HG03066 (cell line): ENCODE data around the gene PHRF1.

ENCODE experiments used
- ATAC-seq: cut with Tn5 transposase; IDR thresholded peaks from one replicate; pipeline ENCODE4 v1.9.1; 2021; ENCODE audit warnings: low read depth; ENCODE audit not compliant: unreplicated experiment

PHRF1 gene

DNA sequence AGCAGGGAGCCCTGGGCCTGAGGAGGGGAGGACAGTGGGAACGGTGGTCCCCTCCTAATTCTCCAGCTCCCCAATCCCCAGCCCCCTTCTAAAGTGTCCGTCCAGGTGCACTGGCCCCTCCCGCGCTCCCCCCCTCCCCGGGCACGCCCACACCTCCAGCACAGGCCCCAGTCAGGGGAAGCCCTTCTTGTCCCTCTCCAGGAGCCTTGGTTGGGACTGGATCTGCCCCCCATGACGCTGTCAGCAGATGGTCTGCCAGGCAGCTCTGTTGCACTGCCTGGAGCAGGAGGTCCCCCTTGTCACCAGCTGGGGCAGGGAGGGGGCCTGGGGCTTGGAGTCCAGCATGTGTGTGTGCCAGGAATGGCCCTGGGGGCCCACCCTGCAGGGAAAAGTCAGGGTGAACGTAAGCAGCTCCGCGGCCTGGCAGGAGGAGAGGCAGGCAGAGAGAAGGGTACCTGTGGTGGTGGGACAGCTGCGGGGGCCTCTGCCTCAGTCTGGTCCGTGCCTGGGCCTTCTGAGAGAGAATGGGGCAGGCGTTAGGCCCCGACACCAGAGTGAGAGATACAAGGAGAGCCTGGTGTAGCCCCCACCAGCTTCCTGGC is 37.9 kb downstream of the PHRF1 start:
- ATAC-seq: no peak

DNA sequence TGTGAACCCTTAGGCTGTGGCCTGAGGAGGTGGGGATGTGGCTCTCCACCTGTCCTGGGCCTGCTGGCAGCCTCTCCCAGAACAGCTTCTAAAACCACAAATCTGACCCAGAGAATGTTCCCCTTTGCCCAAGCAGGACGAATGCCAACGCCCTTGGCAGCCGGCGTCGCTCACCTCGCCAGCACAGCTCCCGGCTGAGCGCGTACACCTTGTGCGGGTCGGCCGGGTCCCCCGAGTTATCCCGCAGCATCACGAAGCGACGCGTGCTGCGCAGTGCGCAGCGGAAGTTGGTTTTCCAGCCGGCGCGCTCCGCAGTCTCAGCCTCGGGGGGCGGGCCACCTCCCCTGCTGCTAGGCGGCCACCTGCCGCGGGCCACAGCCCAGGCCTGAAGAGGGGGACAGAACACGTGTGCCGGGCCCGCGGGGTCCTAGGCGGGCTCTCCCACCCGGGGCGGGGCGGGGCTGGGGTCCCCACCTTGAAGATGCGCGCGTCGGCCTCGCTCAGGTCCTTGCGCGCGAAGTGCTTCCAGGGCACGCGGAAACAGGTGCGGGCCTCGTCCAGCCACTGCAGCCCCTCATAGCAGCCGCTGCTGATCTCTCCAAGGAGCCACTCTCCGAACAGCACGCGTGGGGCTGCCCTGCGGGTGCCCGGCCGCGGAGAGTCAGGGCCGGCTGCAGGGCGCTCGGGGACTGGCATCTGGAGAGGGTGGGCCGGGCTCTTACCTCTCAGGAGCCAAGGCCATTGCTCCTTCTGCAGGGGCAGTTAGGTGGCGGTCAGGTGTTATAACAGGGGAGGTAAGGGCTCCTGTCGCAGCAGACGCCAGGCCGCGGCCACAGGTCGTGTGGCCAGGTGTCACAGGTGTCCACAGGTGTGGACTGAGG is 38.6 kb downstream of the PHRF1 start:
- peak; percentile 3 for ATAC-seq

DNA sequence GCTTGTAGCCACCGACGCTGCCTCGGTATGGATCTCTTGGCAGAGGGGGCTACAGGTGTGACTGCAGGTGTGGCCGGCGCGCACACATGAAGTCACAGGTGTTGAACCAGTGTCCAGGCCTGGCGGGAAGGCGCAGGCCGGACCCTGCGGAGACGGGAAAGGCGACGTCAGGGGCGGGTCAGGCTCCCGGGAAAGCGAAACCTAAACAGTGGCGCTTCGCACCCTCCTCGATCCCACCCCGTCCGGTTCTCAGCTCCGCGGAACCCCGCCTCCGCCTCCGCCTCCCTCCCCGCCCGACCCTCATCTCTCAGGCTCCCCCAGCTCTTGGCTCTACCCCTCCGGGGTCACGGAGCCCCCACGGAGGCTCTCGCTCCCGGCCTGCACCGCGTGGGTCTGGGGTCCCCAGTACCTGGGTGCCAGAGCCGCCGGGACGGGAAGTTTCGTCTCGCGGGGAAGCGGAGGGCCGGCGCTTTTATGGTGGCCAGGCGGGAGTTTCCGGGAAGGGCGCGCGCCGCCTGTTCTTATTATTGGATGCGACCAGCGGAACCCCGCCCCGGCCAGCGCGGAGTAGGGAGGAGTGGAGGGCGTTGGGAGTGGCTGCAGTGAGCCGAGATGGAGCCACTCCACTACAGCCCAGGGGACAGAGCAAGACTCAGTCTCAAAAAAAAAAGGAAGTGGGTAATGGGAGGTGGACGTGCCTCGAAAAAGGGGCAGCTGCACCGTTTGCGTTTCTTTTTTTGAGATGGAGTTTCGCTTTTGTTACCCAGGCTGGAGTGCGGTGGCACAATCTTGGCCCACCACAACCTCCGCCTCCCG is 39.4 kb downstream of the PHRF1 start, which contains the start of gene IRF7:
Gene IRF7, minus strand, starts transcription at position 447 of the 816 bp plus-strand sequence. CDS start 586 bp downstream, outside the sequence.
- ATAC-seq: peak; percentile 78

DNA sequence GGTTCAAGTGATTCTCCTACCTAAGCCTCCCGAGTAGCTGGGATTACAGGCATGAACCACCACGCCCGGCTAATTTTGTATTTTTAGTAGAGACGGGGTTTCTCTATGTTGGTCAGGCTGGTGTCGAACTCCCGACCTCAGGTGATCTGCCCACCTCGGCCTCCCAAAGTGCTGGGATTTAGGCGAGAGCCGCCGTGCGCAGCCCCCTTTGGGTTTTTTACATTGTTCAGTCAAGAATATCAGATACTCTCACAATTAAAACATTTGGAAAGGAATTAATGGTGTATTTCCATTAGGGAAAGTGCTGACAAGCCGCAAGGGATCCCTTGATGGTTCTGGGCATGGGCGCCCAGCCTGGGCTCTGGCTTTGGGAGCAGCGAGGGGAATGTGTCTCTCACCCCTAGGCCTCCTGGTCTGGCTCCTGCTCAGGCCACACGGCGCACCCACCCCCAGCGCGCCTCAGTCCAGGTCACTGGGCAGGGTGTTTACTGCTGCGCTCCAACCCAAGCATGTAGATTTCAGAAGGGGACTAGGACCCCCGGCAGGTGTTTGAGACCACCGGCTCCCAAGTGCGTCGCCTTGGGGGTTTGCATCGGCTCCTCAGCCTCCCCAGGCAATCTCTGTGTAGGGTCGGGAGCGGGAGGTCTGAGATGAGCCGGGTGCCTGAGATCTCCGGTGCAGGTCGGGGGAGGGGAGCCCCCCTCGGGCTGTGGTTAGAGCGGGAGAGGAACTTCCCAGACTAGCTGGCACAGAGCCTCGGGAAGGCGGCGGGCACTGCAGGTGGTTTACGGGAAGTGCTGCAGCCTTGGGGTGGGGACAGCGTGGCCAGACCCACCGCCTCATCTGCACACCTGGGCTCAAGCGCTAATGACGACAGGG is 40.3 kb downstream of the PHRF1 start:
- ATAC-seq: no peak

DNA sequence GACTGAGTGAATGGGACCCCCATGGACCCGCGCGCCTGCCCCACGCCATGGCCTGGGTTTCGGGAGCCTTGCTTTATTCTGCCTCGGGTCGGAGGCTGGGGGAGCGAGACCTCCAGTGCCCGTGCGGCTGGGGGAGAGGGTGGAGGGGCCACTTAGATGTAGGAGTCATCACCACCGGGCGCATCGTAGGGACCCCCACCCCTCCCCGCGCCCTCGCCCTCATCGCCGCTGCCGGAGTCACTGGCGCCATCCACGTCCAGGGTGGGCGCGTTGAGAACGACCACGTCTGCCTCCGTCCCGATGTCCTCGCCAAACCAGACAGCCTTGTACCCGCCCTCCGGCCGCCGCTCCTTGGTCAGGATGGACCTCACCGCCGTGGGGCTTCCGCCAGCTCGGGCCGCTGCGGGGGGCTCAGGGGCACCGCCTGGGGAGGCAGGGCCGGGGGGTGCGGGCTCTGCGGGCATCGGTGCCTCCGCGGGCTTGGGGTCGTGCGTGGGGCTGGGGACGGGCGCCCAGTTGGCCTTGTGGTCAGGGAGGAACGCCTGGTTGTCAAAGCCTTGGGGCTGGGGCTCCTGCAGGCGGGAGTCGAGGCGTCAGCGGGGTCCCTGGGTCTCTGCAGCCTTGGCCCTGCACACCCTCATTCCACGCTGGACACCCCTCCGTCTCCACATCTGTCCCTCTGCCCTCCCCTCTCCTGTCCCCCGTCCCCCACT is 41.1 kb downstream of the PHRF1 start:
- no peak for ATAC-seq

DNA sequence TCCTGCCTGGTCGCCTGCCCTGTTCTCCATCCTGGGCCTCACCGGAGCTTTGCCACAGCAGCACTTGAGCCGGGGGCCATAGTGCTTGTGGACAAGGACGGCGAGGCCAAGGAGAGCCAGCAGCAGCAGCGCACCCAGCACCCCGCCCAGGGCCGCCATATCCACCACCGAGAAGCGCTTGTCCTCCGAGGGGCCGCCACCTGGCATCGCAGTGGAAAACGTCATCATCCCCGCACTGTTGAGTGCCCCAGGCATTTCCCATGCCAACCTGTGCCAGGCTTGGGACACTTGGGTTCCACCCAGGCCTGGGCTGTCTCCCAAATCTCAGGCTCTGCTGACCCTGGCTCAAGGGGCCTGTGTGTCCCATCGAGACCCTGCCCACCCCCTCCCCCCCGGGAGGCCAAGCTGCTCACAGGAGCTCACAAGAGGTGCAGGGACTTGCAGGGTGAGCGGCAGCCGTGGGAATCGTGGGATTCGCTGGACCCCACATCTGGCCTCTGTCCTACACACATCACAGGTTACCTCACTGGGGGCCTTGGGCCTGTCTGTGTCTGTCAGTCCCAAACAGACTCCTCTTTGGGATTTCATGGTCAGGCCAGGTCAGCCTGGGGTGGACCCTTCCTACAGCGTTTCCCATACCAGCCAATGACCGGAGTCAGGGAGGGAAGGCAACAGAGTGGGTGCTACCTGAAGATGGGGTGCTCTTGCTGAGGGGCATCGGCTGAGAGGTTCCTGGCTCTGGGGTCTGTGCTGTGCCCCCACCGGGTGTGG is 41.8 kb downstream of the PHRF1 start:
- no peak for ATAC-seq

DNA sequence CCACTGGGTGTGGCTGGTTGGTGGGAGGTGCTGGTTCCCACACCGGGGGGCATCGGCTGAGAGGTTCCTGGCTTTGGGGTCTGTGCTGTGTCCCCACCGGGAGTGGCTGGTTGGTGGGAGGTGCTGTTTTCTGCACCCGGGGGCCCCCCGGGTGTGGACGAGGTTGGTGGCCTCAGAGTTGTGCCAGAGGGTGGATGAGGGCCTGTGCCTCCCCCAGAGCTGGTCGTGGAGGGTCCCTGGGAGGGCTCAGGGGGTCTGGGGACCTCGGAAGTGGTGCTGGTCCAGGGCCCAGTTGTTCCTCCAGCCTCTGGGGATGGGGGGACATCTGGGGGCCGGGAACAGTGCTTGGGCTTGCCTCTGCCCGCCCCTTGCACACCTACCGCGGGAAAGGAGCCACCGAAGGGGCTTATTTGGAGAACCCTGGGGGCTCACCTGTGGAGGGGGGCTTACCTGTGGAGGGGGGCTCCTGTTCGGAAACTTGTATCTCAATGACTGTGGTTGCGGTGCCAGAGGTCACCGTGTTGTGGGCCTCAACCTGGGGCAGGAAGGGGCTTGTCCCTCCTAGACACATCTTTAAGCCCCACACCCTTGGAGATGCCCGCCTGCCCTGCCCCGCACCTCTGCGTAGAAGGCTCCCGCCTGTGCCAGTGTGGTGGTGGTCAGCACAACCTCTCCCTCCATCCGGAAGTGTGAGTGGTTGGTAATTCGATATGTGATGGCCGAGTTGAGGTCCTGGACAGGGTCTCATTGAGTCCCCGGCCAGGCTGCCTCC is 42.8 kb downstream of the PHRF1 start:
- no peak for ATAC-seq

DNA sequence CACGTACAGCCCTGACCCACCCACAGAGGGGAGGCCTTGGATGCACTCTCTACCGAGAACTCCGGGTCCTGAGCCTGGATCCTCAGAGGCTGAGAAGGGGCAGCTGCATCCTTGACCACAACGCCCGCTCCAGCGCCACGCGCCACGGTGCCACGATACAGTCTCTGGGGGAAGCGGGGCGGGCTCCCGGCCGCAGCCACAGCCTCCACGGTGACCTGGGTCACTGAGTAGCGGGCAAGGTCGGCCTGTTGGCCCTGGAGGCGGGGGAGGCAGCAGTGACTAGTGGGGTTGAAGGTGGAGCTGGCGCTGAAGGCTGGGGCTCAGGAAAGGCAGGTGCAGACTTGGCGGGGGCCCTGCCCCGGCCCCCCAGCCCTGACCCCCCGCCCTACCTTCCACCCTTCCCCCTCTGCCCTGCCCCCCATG is 43.4 kb downstream of the PHRF1 start:
- ATAC-seq: no peak

DNA sequence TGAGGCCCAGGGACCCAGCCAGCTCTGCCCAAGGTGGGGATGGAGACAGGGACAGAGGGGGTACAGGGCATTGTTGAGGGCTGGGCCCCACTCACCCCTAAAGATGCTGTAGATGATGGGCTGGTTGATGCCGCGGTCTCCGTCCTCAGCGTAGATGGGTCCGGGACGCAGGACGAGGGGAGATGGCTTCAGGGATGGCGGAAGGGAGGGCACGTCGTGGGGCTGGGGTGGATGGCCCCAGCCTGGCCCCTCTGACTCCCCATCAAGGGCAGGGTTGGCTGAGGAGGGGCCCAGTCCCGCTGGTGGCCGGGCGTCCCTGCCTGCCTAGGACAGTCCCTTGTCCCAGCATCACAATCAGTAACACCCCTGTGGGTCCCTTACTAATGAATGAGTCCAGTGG is 43.9 kb downstream of the PHRF1 start:
- no peak for ATAC-seq

DNA sequence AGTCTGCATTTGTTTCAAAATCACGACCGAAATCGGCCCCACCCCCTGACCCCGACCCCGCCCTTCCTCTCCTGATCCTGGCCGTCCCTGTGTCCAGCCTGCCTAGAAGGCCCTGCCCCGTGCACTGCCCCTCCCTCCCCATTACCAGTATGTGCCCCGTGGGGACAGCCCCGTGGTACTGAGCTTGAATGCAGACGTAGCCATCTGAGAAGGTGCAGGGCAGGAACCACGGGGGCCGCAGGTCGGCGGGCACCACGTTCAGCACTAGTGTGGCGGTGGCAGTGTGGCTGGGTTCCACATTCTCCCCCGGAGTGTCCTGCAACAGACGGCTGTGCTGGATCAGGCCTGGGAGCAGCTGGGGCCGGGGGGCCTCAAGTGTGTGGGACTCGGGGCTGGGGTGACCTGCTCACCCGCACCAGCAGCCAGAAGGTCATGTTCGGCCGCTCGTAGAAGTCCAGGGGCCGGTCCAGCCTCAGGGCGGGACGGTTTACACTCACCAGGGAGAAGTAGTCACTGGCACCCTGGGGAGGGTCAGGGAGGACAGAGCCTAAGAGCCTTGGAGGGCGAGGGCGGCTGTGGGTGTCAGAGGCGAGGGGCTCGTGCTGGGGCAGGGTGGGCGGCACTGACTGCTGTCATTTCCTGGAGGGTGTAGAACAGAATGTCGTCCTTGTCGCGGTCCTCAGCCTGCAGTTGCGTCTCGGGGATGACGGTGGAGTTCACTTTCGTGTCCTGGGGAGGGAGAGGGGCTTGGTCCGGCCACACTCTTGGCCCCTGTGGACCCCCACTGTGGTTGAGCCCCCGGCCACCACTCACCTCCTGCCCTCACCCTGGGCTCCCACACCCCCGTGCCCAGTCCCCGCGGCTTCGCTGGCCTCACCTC is 44.9 kb downstream of the PHRF1 start:
- ATAC-seq: no peak

DNA sequence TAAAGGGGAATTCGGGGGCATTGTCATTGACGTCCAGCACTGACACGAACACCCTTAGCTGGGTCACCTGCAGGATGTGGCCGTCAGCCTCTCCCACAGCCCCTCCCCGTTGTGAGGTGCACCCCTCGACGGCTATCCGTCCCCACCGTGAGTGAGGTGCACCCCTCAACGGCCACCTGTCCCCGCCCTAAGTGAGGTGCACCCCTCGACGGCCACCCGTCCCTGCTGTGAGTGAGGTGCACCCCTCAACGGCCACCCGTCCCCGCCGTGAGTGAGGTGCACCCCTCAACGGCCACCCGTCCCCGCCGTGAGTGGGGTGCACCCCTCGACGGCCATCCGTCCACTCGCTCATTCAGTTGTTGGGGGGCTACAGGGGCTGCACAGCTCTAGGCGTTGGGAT is 45.6 kb downstream of the PHRF1 start:
- no peak for ATAC-seq

DNA sequence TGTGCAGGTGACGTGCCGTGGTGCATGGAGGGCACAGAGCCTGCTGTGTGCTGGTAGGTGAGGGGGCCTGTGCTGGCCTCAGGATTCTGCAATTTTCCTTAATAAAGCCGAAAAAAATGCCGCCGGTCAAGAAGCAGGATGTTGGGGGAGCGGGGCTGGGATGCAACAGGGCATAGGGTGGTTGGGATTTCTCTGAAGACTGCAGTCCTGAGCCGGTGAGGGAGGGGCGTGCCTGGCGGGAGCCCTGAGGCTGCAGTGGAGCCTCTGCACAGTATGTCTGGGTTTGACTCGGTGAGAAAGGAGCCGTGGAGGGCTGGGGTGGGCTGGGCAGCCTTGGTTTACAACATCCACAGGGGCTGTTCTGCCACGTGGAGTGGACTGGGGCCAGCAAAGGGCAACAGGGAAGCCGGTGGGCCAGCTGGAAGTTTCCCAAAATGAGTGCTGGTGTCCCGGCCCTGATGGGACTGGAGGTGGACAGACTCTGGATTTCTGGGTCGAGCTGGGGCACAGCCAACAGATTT is 47.1 kb downstream of the PHRF1 start:
- ATAC-seq: no peak

DNA sequence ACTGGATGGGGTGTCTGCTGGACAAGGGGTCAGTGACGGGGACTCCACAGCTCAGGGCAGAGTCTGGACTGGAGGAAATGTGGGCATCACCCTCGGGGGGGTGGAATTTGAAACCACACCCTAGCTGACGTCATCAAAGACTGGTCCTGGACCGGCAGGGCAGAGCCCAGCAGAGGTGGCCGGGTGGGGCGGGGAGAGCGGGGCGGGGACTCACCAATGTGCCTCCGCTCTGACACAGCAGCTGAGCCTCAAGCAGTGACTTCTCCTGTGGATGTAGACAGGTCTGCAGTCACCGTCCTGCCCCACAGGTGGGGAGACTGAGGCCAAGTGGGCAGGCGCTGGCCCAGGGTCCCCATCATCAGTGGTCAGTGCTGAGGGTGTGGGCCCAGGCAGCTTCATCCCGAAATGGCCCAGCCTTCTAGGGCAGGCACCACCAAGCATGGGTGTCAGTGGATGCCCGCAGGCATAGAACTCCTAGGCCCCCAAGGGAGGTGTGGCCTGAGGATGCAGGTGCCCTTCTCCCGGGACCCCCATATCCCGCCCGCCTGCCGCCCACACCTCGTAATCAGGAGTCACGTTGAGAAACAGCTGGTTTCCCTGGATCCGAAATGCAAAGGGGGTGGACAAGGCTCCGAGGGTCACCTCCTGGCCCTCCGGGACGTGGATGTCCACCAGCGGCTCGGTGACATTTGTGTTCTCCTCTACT is 47.9 kb downstream of the PHRF1 start:
- ATAC-seq: no peak

DNA sequence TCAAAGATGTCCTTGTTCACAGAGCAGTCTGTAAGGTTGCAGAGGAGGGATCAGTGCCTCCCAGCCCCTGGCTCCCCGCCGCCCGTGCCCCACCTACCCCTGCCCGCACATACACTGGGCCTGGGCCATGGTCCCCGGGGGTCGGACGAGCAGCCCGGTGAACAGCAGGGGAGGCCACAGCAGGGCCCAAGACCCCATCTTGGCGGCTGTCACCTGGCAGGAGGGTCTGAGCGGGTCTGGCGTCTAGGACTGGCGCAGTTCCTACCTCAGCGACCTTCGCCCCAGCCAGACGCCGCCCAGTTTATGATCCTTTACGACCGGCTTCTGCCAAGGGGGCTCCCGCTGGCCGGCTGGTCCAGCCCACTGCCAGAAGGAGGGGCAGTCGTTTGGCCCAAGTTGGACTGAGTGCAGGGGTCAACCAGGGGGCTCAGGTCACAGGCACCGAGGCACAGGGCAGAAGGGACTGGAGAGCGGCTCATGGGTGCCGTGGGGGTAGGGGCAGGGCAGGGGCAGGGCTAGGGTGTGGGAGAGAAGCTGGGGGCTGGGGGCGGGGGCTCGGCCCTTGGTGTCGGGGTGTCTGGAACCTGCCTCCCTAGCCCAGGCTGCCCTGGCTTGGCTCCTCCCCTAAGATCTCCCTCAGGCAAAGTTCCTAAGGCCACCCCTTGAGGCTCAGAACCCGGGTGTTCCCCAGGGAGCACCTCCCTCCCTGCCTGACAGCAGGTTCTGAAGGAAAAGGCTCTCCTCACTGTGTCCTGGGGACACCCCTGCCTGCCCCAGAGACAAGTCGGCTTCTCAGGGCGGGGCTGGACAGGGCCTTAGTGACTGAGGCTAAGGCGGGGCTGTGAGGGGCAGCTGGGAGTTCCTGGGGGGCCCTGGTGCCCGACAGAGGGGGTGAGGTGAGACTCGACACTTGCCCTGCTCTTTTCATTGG is 48.7 kb downstream of the PHRF1 start, which contains the start of gene CDHR5:
Gene CDHR5, minus strand, starts transcription at position 251 of the 931 bp plus-strand sequence. Its CDS starts 53 bp downstream, at position 198.
- ATAC-seq: no peak

DNA sequence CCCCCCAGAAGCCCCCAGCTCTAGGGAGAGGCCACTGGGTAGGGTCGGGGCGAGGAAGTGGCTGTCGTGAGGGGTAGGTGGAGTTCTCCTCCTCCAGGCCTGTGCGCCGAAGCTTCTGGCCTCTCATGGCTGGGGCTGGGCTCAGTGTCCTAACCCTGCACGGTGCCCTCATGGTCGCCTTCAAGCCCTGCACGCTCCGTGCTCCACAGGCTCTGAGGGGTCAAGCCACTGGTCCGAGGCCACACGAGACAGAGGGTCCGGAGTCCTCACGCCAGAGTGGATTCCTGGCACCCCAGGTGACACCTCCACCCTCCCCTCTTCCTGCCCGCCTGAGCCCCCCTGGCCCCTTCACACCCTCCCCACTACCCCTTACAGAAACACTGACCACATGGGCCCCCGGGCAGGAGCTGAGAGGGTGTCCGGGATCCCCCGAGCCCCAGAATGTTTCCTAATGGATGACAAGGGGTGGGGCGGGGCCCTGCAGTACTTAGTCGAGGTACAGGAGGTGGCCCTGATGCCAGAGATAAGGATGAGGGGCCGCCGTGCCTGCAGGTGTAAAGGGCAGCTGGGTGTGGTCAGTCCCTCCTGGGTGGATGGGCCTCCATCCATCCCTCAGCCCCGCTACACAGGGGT is 49.5 kb downstream of the PHRF1 start:
- no peak for ATAC-seq
